HG03457 (cell line): ENCODE measurements around the gene PRR19.
A peak's percentile ranks its signal among the peaks of the same experiment; 100 is the strongest.

Experiments
- ATAC-seq: cut with Tn5 transposase; IDR thresholded peaks from one replicate; pipeline ENCODE4 v1.9.1; 2021; ENCODE audit warnings: moderate number of reproducible peaks; ENCODE audit not compliant: unreplicated experiment

Gene PRR19

GRCh38 chr19:42270346-42271044 lies 31.4 kb upstream of the PRR19 start:
- no peak for ATAC-seq

GRCh38 chr19:42271045-42271419 lies 30.9 kb upstream of the PRR19 start:
- ATAC-seq = no peak

- no peak for ATAC-seq
These were observed 29.9 kb upstream of the PRR19 start for GRCh38 chr19:42271861-42272534.

GRCh38 chr19:42272535-42272897 lies 29.4 kb upstream of the PRR19 start:
- ATAC-seq = no peak

GRCh38 chr19:42272989-42273406 lies 28.9 kb upstream of the PRR19 start:
- no peak for ATAC-seq

GRCh38 chr19:42273407-42274064 lies 28.4 kb upstream of the PRR19 start:
- no peak for ATAC-seq

- no peak for ATAC-seq
These were observed 27.8 kb upstream of the PRR19 start for GRCh38 chr19:42274065-42274682.

GRCh38 chr19:42275103-42275502 lies 26.8 kb upstream of the PRR19 start:
- ATAC-seq = no peak

GRCh38 chr19:42275517-42275916 lies 26.4 kb upstream of the PRR19 start:
- ATAC-seq = no peak

- no peak for ATAC-seq
These were observed 25.6 kb upstream of the PRR19 start for GRCh38 chr19:42276284-42276683.

GRCh38 chr19:42276821-42277220 lies 25.1 kb upstream of the PRR19 start:
- ATAC-seq = no peak

- ATAC-seq = no peak
These were observed 24.0 kb upstream of the PRR19 start for GRCh38 chr19:42277821-42278451.

GRCh38 chr19:42278452-42279154 lies 23.3 kb upstream of the PRR19 start:
- no peak for ATAC-seq

GRCh38 chr19:42279155-42279901 lies 22.6 kb upstream of the PRR19 start:
- ATAC-seq = no peak

GRCh38 chr19:42279902-42280814 lies 21.8 kb upstream of the PRR19 start:
- ATAC-seq = peak; percentile 32

GRCh38 chr19:42280815-42281145 lies 21.2 kb upstream of the PRR19 start:
- no peak for ATAC-seq

- ATAC-seq = no peak
These were observed 20.6 kb upstream of the PRR19 start for GRCh38 chr19:42281146-42281826.
